Right renal pelvis (tissue), 4 donors: ENCODE results near the gene SNX10. TPM values are rescaled to one million over a fixed set of nuclear protein-coding genes. Genes with fewer than 3 reads are reported as not detected.
A peak's percentile ranks its signal among the peaks of the same experiment; 100 is the strongest.

Experiments used
- DNase-seq, 4 donors: peaks; one replicate each; pipeline ENCODE4 v3.0.0-alpha.2; 2013; ENCODE audit warnings: low read depth in 4 of 4, low spot score in 3 of 4, missing footprints in 1 of 4
- polyA plus RNA-seq, 4 donors: library from polyadenylated mRNA; unstranded; fragments of 120-200 nt; gene quantifications; one replicate each; pipeline ENCODE4 v1.2.1, GENCODE V29; 2013; ENCODE audit not compliant: insufficient read length in 4 of 4

The SNX10 gene
- polyA plus RNA-seq, 4 donors = 21.0 to 29.1 (median 26.3) TPM

GRCh38 chr7:26332698-26333097, 41.0 kb downstream of the SNX10 start:
- DNase-seq = no peak

DNA sequence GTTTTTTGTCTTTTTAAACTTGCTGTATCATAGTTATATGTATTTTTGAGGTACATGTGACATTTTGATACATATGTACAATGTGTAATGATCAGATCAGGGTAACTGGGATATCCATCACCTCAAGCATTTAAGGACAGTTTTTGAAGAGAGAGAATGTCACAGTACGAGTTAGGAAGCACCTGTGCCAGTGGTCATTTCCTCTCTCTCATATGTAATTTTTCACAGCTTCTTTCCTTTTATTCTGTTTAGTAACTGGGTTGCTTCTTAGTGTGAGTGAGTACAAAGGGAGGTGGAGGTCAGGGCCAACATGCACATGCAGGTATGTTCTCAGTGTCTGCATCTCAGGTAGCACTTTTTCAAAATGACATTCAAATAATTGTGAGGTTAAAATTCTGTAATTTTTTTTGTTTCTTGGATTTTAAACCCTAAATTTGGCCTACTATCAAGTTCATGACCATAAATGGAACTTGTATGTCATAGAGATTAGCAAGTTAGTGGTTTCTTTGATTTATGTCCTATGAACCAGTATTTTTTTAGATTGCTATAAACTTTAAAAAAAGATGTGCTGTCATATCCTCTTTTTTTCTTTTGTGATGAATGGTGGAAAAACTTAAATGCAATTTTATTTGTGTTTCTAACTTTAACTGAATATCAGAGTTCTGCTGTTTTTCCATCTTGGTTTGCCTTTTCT, 42.7 kb downstream of the SNX10 start:
- DNase-seq = no peak

GRCh38 chr7:26337232-26337865, 45.7 kb downstream of the SNX10 start:
- no peak for DNase-seq

DNA sequence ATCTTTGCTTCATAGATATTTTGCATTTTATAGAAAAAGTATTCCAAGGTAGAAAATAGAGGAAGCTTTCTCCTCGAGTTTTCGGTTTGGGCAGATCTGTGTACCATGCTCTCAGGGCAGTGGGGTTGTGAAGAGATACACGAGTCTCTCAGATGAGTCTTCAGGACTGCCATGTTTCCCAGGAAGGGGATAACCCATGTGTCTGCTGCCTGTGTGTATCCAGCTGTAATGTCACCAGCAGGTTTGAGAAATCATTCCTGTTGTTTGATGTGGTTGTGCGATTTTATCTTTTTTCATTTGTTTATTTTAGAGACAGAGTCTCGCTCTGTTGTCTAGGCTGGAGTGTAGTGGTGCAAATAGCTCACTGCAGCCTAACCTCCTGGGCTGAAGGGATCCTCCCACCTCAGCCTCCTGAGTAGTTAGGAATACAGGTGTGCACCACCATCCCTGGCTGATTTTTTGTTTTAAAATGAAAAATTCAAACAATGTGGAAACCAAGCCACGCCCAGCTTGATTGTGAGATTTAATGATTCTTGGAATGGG, 48.9 kb downstream of the SNX10 start:
- no peak for DNase-seq

DNA sequence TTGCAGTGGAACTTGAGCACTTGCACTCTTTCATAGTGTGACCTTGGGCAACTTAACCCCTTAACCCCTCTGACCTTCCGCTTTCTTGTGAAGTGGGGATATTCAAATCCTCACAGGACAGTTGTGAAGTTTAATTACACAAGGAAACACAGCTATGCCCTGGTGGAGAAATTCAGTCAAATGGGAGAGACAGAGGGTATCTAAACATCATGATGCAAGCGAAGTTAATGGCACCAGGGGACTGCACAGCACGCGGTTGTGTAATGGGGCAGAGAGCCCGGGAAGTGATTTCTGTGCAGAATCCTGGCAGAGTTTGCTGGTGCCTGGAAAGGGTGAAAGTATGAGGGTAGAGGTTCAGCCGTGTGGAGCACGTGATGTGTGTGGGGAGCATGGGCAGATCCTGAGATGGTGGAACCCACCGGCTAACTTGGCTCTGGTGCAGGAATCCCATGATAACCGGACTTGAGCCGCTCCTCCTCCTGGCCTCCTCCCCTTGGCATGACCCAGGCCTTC, 51.7 kb downstream of the SNX10 start:
- DNase-seq = no peak

DNA sequence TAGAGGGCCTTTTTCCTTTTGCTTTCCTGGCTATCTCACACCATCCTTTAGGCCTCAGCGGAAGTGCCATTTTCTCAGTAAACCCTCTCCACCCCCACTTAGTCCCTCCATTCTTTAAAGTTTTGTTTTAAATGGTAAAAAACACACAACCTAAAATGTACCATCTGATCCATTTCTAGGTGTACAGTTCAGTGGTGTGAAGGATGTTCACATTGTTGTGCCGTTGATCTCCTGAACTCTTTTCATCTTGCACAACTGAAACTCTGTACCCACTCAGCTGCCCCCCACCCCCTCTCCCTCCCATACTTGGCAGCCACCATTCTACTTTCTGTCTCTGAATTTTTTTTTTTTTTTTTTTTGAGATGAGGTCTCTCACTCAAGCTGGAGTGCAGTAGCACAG, 52.2 kb downstream of the SNX10 start:
- no peak for DNase-seq

GRCh38 chr7:26345202-26345601, 53.5 kb downstream of the SNX10 start:
- DNase-seq = no peak

DNA sequence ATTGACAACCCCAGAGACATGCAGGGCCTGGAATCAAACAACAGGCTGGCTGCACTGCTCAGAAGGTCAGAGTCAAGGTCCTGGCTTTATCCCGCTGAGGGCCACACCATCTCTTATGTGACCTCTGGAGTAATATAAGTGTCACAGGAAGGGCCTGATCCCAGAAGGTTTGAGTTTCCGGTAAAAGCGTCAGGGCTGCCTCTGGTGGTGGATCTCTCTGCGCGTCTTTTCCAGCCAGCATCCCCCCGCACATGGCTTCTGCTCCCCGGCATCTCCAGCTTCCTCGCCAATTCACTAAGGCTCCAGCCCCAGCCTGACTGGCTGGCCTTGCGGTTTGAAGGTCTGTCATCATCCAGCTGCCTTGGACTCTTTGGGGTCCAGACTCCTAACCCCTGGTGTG, 54.2 kb downstream of the SNX10 start:
- DNase-seq = no peak

DNA sequence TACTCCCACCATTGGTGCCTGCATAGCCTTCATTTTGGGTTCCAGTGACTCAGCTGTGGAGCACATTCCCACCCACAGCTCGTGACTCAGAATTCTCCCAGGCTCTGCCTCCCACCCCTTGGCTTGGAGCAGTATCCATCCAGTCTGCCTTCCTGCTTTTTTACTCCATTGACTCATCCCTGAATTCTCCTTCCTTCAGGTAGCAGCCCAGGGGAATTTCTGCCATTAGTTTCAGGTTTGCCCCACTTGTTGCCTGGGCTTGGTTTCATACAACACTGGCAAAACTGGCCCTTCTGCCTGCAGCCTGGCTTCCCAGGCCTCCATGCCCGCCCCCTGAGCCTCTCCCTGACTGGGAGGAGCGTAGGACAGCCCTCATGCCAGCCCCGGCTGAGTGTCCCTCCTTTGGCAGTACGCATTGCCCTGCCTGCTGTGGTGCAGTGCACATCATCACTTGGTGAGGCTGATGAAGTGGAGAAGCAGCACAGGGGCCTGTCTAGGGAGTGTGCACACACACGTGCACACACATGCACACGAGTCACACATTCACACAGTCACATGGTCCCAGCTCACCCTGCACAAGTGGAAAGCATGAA, 55.0 kb downstream of the SNX10 start:
- no peak for DNase-seq

DNA sequence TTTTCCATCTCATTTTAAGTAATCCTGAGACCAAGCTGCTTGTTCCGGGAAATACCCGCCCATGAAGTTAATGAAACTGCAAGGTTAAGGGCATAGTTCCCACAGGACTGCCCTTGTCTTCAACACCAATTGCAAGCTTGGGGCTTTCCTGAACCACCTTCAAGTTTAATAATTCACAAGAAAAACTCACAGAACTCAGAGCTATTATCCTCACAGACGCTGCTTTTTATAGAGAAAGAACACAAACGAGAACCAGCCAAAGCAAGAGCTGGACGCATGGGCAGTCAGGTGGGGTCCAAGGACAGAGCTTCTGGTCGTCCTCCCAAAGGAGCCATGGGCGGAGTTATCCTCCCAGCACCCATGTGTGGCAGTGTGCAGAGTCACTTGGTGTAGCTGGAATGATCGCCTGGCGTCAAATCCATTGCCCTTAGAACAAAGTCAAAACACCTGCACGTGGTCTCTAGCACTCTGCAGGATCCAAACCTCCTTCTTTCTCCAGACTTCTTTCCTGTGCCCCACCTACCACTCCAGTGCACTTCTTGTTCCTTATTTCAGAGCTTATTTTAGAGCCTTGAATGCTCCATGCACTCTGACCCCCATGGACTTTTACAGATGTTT, 56.7 kb downstream of the SNX10 start:
- peak in 2 of 4 donors; percentile 51 to 55 for DNase-seq

DNA sequence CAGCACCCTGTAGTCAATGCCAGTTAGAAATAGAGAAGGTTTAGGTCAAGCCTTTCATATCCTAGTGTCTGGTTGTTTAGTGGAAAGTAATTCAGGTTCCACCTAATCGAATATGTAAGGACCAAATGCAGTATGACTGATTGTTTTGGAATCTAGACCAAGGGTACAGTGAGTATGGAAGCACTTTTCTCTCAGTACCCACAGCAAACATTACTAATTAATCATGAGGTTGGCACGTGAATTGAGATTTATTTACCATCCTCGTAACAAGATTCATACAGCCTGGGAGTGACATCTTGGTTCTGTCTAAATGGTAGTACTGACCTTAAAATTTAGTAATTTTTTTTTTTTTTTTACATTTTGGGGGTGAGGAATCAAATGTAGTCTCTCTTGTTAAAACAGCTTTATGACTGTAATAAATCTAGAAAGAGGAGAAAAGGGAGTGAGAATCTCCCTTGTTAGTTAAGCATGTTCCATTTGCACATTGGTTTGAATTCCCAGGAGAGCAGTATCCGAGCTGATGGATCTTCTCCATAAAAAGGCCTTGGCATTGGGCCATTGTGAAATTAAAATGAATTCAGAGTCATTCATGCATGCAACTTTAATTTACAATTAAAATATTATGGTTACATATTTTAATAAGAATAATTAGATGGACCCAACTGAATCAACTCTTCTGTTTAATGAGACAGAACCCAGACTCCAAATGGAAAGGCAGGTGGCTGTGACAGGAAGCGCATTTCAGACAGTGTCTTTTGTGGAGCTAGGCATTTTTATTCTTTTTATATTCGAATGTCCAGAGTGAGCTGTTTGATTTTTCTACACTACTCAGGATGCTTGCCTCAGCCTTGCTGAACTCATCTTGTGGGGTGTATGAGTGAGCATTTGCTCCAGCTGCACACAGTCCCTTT, 57.6 kb downstream of the SNX10 start:
- peak in 1 of 4 donors; percentile 20 for DNase-seq

- DNase-seq = no peak
Measured at GRCh38 chr7:26351171-26351570, 59.5 kb downstream of the SNX10 start.

- DNase-seq = peak in 1 of 4 donors; percentile 25
Measured at GRCh38 chr7:26356229-26356628, 64.6 kb downstream of the SNX10 start.

DNA sequence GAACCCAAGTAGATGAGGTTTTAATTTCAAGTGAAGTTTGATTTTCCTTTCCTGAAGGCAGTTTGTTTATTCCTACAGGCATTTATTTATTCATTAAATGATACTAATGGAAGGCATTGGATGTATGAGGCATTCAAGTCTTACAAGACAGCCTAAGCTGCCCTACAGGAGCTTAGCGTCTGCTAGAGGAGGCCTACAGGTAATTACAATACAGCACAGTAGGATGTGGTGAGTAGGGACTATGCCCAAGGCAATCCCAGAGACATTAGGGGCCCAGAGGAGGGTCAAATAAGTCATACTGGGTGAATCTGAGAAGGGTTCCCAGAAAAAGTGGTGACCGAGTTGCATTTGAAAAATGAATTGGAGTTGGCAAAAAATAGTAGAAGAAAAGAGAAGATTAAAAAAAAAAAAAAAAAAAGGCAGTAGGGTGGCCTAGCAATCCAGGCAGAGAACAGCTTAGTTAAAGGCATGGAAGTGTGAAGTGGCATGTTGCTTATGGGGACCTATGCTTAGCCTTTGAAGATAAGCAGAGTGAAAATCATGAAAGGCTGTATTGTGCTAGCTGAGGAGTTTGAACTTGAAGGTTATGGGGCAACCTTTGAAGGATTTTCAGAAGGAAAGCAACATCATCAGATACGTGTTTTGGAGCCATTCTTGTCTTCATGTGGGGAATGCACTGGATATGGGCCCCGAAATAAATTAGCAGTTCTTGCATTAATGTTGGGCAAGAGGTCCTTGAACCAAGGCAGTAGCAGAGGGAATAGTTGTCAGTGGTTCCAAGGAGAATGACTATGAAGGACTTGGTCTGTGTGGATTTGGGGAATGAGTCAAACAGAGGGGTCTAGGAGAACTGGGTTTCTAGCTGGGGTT, 65.5 kb downstream of the SNX10 start:
- DNase-seq = no peak

DNA sequence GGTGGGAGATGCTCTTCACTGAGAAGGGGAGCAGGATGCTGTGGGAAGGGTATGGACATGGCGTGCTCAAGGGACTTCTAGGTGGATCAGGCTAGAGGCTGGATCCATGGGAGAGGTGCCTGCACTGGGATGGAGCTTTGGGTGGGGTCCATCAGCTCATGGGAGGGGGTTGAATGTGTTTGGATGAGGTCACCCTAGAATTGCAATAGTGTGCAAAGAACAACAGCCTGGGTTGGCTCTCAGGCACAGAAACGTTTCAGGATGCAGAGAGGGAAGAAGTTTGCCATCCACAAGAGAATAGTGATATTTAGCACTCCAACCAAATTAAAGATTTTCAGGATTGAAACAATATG, 66.1 kb downstream of the SNX10 start:
- DNase-seq = no peak

DNA sequence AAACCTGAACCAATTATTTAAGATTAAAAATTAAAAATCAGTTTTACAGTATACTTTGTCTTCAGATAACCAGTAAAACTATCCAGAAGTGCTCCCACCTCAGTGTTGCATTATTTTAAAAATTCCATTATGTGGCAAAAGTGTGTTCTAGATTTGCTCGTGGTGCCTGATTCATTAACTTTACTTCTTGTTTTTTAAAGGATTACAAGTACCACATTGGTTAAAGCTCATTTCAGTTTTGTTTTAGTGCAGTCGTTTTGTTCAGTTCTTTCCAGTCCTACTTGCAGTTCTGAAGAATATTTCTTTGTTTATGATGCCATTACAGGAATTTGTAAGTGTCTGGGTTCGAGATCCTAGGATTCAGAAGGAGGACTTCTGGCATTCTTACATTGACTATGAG, 69.0 kb downstream of the SNX10 start:
- no peak for DNase-seq

DNA sequence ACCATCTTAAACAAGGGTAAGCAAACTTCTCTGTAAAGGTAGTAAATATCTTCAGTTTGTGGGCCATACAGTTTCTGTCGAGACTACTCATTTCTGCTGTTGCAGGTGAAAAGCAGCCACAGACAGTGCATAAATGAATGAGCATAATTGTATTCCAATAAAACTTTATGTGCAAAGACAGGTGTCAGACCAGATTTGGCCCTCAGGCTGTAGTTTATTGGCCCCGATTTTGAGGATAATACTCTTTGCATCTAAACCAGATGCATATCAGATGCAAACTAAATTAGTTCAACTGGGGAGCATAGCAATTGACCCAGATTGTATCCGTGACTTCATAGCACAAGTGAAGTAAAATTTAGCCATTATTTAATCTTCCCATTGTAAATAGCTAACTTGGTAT, 70.0 kb downstream of the SNX10 start:
- DNase-seq = no peak

GRCh38 chr7:26363465-26363864, 71.8 kb downstream of the SNX10 start:
- DNase-seq = no peak
